Stimulated activated CD4-positive, alpha-beta T cell treated with anti-CD3 and anti-CD28 coated beads, Interleukin-1b, Interleukin-23, amount 100 ng/mL, for 1 hour (primary cell): ENCODE data around the gene KCNMB4.
"Not testable (repeated sequence)": the region's sequence is repeated elsewhere in the genome, so short reads cannot be mapped to it uniquely, and the experiment has no call there.

Experiments used
- DNase-seq, 2 donors: peaks; one replicate each; pipeline ENCODE4 v3.0.0-alpha.2; 2020; ENCODE audit warnings: low read depth in 2 of 2

The KCNMB4 gene

DNA sequence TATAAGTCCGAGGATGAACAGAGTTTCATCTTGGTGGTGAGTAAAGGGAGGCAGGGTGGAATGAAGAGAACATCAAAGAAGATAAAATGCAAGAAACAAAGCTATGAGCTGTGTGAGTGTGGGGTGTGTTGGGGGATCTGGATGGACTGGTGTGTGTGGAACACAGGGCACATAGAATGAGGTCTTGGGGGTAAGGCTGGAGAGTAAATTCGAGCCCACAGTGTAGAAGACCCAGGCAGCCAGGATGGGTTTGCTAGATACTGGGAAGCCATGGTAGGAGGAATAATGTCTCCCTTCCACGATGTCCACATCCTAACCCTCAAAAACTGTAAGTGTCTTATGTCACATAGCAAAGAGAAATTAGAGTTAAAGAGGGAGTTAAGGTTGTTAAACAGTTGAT, 6.8 kb downstream of the KCNMB4 start:
- no peak for DNase-seq

DNA sequence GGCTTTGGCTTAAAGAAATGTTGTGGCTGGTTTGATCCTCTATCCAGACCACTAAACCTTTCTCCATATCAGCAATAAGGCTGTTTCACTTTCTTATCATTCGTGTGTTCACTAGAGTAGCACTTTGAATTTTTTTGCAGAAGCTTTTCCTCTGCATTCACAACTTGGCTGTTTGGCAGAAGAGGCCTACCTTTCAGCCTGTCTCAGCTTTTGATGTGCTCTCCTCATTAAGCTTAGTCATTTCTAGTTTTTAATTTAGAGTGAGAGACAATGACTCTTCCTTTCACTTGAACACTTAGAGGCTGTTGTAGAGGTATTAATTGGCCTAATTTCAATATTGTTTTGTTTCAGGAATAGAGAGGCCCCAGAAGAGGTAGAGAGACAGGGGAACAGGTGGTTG, 13.8 kb downstream of the KCNMB4 start:
- DNase-seq: no peak

DNA sequence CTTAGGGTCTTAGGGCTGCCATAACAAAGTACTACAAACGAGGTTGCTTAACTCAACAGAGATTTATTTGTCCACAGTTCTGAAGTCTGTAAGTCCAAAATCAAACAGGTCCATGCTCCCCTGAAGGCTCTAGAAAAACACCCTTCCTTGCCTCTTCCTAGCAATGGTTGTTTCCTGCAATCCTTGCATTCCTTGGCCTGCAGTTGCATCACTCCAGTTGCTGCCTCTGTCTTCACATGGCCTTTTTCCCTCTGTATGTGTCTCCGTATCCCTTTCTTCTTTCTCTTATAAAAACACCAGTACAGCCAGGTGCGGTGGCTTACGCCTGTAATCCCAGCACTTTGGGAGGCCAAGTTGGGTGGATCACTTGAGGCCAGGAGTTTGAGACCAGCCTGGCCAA, 17.4 kb downstream of the KCNMB4 start:
- DNase-seq: no peak

DNA sequence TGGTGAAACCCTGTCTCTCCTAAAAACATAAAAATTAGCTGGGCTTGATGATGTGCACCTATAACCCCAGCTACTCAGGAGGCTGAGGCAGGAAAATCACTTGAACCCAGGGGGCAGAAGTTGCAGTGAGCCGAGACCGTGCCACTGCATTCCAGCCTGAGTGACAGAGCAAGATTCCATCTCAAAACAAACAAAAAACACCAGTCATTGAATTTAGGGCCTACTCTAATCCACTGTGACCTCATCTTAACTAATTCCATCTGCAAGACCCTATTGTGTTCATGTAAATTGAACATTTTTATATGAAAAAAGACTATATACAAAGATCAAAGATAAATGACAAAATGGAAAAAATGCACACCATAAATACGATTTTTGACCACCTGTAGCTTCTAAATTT, 17.8 kb downstream of the KCNMB4 start:
- DNase-seq: no peak

DNA sequence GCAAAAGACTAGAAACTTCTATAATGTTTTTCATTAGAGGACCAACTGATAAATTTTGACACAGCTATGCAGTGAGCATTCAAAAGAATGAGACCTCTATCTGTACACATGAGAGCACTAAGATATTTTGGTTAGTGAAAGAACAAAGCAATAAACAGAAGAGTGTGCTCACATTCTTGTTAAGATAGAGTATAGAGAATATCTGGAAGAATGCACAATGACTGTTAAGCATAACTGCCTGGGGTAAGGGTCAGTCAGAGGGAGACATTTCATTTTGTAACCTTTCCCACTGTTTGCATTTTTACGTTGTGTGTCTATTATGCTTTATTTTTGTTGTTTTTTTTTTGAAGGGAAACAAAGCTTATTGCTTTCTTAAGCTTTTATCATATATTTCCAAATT, 20.7 kb downstream of the KCNMB4 start:
- no peak for DNase-seq

DNA sequence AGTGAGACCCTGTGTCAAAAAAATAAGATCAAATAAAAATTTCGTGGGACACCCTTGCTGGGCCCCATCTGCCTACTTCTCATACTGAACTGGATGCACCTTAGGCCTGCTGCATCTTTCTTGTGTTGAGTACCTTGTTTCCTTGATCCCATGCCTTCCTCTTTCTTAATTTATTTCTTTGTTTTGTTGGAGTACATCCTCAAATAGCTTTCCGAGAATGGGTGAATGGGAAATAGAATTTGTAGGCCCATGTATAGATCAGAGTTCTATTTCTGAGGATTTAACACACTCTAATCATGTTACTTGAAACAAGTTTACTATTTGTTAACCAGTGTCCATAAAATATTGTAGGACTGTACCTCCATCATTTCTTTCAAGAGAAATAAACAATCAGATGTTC, 23.6 kb downstream of the KCNMB4 start:
- no peak for DNase-seq

DNA sequence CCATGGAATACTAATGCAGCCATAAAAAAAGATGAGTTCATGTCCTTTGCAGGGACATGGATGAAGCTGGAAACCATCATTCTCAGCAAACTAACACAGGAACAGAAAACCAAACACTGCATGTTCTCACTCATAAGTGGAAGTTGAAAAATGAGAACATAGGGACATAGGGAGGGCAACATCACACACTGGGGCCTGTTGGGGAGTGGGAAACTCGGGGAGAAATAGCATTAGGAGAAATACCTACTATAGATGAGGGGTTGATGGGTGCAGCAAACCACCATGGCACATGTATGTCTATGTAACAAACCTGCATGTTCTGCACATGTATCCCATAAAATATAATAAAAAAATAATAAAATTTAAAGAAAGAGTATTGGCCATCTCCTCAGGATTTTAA, 26.5 kb downstream of the KCNMB4 start:
- DNase-seq: not testable (repeated sequence)

DNA sequence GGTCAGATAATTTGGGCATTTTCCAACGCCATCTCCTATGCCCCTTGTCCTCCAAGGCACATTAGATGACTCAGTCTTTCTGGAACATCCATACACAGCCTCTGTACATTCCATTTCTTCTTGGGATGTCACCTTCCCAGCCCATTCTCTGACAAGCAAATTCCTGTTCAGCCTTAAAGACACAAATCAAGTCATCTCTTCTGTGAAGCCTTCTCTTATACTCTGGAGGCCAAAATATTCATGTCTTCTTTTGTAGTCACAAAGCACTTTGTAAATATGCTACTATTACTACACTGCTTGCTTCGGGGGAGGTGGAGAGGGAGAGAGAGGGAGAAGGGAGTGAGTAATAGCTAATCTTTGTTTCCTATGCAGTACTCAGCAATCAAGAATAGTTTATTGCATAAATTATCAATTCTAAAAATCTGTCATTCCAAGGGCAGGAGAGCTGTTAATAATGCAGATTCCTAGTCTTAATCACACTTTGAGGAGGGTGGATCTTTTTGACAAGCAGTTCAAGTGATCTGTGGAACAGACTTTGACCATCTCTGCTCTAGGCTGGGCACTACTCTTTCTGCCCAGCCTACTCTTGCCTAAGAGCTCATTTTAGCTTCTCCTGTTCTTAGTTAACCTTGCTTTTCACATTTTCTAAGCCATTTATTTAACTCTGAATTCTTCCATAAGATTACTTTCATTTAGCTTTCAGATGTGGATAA, 27.9 kb downstream of the KCNMB4 start:
- DNase-seq: no peak

DNA sequence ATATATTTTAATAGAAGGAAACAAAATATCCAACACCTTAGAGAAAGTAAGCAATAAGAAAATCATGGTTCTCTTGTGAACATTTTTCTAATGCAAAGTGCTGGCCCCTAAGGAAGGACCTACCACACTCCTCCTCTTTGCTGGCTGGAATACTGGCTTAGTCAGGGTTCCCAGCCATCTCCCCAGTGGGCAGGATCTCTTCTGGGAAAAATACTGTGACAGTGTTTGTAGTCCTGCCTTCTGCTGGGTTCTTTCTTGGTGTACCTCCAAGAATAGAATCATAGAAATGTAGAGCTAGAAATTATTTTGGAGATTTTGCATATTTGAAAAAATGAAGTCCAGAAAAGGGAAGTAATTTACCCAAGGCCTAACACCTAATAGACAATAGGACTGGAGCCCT, 31.9 kb downstream of the KCNMB4 start:
- no peak for DNase-seq

DNA sequence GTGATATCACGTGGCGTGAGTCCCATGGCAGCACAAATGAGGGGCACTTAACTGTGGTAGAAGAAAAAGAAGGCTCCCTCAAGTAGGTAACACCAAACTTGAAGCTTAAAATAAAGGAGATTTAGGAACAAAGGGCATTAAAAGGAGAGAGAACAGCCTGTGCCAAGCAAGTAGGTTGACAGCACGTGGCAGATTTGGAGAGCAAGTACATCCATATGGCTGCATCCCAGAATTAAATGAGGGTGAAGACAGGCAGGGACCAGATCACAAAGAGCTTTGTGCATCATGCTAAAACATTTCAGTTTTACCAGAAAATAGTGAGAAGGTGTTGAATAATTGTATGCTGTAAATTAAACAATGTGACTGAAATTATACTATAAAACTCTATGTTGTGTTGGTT, 32.8 kb downstream of the KCNMB4 start:
- no peak for DNase-seq

DNA sequence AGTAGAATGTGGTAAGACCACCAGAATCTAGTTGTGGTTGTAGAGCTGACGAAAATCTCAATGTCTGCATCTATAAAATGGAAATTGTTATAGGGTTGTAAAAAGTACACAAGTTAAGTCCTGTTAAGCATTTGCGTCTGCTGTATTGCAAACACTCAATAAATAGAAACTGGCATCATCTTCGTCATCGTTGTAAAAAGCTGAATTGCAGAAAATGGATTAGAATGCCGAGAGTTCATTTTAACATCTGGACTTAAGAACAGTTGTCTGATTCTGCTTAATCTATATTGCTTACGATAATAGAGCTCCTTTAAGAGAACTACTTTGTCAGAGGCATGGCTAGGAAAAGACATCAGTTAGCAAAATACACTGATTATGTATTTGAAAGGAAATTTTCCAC, 33.2 kb downstream of the KCNMB4 start:
- no peak for DNase-seq

DNA sequence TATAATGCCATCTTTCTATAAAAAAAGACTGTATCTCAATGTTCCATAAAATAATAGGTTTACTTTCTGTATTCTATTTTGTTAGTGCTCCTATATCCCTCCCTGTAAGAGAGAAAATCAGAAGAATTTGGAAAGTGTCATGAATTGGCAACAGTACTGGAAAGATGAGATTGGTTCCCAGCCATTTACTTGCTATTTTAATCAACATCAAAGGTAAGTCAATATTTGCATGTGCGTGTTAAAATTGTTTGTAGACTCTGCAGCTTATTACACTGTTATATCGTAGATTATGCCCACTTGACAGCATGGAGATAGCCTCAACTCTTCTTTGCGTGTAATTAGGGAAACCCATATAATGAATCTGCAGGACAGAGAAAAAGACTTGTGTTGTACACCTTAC, 34.0 kb downstream of the KCNMB4 start:
- DNase-seq: no peak

DNA sequence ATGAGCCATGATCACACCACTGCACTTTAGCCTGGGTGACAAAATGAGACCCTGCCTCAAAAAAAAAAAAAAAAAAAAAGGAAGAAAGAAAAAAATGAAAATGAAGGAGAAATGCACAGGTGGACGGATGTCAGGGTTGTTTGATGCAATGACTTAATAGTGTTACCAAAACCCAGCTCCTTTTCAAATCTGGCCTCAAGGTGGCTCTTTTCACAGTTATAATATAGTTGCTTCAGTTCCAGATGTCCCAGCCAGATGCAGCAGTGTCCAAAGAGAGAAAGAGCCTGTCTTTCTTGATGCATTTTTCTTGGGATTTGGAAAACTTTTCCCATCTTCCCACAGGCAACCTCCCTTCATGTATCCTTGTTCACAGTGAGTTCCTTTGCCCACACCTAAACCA, 36.5 kb downstream of the KCNMB4 start:
- DNase-seq: no peak

DNA sequence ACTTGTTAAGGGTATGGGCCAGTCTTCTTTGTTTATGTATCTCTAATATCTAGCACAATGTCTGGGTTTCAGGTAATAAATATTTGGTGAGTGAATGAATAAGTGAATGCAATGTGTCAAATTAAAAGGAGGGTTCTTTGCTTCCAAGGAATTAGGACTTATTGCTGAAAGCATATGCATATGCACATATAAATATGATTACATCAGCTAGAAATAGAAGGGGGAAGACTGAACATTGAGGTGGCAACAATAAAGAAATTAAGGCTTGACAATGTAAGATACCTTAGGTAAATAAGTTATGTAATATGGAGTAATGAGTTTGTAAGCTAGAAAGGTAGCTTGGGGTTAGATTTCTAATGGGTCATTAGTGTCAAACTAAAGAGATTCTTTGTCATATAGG, 37.7 kb downstream of the KCNMB4 start:
- DNase-seq: no peak

DNA sequence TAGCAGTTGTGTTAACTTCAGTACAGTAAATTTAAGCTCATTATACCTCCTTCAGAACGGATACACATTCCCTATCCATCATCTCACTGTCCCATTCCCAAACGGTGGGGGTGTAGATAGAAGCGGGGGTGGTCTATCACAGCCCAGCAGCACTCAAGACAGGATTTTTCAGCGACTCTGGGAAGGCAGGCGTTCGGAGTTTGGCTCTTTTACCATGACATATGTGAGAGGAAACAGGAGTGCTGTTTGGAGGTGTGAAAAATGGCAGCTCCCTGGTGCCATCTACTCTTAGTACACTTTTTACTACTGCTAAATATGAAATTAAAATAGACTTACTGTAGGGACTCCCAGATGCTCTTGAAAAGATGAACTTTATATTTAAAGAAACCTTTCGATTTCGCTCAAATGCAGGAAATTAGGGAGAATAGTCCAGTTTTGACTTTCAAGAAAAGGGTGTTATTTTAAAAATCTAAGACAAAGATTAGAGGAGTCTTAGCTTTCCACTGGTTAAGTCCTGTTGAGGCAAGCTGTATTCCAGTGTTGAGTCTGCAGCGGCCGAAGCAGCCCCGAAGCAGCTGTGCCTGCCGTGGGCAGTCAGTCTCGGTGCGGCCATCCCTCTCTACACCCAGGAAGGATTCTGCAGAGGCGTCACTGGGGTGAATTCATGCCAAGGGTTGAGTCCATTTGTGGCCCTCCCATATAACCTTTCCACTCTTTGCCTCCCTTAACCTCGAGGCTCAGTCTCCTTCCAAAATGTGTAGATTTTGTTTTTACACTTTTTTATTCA, 42.1 kb downstream of the KCNMB4 start:
- DNase-seq: no peak

DNA sequence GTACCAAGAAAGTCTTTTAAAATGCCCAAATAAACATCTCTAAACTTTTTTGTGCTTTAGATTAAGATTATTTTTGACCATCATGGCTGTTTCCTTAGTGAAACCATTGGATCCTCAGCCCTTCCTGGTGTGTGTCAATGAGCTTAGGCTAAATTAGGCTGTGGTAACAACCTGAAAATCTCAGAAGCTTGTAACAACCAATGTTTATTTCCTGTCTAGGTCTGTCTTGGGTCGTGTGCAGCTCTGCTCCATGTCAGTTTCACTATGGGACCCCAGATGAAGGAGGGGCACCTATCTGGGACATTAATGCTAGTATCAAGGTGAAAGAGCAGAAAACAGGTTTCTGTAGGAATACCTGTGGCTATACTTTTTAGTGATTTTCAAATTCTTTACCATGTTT, 49.9 kb downstream of the KCNMB4 start:
- DNase-seq: no peak

DNA sequence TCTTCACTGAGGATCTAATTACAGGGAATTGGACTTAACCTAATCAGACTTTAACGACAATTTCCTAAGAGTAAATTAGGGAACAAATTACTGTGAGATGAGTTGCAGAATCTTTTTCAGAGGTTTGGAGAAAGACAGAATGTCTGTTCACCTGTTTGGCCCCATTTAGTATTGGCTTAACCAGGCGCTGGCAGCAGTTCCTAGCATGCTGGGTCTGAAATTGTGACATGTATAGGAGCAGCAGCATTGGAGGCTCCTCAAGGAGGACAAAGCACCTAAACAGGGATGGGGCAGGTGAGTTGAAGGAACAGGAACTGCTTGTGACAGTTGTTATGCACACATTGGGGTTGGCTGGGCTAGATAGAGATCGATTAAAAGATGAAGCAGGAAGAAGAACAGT, 51.0 kb downstream of the KCNMB4 start:
- no peak for DNase-seq

DNA sequence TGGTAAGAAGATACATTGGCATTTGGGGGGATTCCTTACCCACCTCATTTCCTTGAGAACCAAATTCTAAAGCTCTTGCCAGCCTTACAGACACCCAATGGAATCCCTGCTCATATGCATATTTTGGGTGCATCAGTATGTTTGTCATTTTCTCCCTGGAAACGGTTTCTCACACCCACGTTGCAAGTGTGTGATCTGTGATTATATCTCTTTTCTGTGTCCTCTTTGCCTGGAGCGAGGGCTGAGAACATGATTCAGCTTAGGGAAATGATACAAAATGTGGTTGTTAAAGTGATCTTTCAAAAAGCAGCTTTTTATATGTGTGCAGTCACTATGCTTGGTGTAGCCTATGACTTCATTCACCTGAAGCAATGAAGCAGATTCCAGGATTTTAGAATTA, 52.0 kb downstream of the KCNMB4 start:
- DNase-seq: no peak

DNA sequence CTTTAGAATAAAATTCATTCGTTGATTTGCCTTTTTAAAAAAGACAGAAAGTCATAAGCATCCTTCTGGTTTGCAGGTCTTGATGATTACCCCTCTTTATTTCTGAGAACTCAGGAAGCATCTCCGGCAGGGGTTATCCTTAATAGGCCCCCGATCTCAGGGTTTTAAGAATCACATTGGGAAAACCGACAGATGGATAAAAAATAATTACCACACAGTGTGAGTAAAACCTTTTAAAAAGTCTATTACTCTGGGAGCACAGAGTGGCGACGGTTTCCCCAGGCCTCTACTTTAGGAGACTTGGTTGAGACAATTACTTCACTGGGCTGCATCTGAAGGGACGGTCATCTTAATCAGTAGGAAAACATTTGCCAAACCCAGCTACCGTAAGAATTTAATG, 56.5 kb downstream of the KCNMB4 start:
- DNase-seq: no peak

DNA sequence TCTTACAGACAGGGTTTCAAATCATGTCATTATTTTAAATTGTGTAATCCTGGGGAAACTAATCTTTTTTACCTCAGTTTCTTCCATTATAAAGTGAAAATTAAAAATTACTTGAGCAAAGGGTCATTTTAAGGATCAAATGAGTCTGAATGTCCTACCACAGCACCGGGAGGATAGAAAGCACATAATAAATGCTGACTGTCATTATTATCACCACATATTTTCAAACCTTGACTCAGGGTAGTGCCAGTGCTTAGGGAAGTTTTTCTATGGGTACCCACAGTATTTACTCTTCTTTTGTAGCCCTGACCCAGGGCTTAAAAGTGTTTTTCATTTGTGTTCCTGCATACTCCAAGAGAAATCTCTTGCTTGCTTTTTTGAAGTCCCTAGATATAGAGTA, 60.5 kb downstream of the KCNMB4 start:
- no peak for DNase-seq

DNA sequence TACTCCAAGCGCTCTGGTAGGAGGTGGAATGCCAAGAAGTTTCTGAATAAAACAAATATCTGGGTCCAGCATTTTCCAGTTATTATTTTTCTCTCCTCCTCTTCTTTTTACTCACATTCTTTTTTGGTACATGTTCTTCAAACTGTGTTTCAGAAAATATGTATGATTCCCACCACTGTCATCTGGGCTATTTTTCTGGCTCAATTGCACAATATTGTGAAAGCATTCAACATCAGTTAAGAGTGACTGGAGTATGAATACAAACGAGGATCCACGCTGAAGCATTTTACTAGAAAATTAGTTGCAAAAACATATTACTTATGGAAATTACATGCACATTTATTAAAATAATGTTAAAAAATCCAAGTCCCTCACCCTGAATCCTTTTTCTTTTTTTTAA, 61.5 kb downstream of the KCNMB4 start:
- DNase-seq: no peak

DNA sequence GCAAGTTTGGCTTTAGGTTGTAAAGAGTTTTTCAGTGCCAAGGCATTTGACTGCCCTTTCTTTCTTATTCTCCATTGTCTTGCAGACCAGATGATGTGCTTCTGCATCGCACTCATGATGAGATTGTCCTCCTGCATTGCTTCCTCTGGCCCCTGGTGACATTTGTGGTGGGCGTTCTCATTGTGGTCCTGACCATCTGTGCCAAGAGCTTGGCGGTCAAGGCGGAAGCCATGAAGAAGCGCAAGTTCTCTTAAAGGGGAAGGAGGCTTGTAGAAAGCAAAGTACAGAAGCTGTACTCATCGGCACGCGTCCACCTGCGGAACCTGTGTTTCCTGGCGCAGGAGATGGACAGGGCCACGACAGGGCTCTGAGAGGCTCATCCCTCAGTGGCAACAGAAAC, 64.3 kb downstream of the KCNMB4 start:
- DNase-seq: no peak

DNA sequence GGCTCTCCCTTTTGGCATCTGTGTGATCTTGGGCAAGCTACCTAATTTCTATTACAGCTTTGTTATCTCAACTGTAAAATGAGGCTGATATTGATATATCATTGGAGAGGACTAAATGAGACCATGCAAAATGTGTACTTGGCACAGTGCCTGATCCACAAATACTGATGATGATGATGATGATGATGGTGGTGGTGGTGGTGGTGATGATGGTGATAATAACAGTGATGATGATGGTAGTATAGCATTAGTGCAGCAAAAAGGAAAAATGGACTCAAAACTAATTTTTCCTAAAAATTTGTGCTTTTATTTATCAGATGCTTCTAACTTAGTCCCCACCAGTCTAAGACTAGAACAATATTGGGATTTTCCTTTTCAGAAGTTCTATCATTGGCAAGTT, 70.7 kb downstream of the KCNMB4 start:
- no peak for DNase-seq
